Large intestine (tissue), 3 donors: ENCODE data around the gene LRRTM1. TPM values are rescaled to one million over a fixed set of nuclear protein-coding genes. Genes with fewer than 3 reads are reported as not detected.

ENCODE experiments used
- DNase-seq, 2 donors: peaks; one replicate each; pipeline versions ENCODE4 v3.0.0 to v3.0.0-alpha.2; 2013
- H3K27ac ChIP-seq: one replicate; pipeline ENCODE4 v1.5.1; 2013; ENCODE audit warnings: low read length
- H3K27me3 ChIP-seq: 2 replicates; pipeline ENCODE4 v1.6.1; 2013; ENCODE audit warnings: low read length; ENCODE audit not compliant: control insufficient read depth, insufficient read depth
- H3K36me3 ChIP-seq: 2 replicates; pipeline ENCODE4 v1.6.1; 2013; ENCODE audit warnings: low read length; ENCODE audit not compliant: control insufficient read depth, insufficient read depth
- H3K4me1 ChIP-seq: one replicate; pipeline ENCODE4 v1.6.1; 2013; ENCODE audit warnings: low read length; ENCODE audit not compliant: control insufficient read depth, insufficient read depth
- H3K4me3 ChIP-seq: one replicate; pipeline ENCODE4 v1.5.1; 2013; ENCODE audit warnings: low read length
- H3K9me3 ChIP-seq: one replicate; pipeline ENCODE4 v1.6.1; 2013; ENCODE audit warnings: mild to moderate bottlenecking, low read depth, low read length, moderate library complexity; ENCODE audit not compliant: control insufficient read depth
- WGBS: methylation state at CpG from one replicate; pipeline ENCODE4 v1.1.5; 2013; ENCODE audit warnings: low lambda C conversion rate; ENCODE audit not compliant: insufficient coverage; 5-methylcytosine and 5-hydroxymethylcytosine counted together
- polyA plus RNA-seq: library from polyadenylated mRNA; unstranded; fragments of 120-200 nt; gene quantifications from one replicate; pipeline ENCODE4 v1.2.1, GENCODE V29; 2013

Gene LRRTM1
- polyA plus RNA-seq, 1 donor = 3.1 TPM

DNA sequence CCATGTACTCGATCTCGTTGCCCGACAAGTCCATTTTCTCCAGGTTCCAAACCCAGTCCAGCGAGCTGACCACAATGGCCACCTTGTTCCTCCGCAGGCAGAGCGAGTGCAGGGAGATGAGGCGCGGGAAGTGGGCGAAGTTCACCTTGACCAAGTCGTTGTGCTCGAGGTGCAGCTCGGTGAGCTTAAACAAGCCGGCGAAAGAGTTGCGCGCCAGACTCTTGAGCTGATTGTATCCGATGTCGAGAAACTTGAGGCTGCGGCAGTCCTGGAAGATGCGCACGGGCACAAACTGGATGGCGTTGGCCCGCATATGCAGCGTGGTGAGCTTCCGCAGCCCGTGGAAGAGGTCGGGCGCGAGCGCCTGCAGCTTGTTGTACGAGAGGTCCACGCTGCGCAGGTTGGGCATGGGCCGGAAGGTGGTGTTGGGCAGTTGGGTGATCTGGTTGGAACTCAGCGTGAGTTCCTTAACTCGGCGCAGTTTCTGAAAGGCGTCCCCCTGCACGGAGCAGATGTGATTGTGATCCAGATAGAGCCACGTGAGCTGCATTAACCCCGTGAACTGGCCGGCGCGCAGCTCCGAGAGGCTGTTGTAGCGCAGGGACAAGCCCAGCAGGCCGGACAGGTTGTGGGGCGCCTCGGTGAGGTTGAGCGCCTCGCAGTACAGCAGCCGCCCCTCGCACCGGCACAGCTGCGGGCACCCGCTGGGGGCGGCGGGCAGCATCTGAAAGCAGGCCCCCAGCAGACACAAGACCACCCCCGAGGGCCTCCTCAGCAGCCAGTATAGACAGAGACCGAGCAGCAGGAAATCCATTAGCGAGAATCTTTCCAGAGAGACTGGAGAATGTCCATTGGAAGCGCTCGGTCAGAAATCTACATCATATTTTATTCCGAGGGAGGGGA, 1.3 kb downstream of the LRRTM1 start:
- peaks cover 72% of the 10 kb centered on the region for H3K27me3 ChIP-seq
- no peaks in the 10 kb centered on the region for H3K36me3 ChIP-seq
- no peaks in the 10 kb centered on the region for H3K9me3 ChIP-seq
- H3K4me1 ChIP-seq = peaks cover 5% of the 10 kb centered on the region
- peak overlapping the region; percentile 39 for H3K4me3 ChIP-seq
- DNase-seq = peak in 1 of 2 donors; percentile 31
- WGBS = 0% methylated on average over 3 of the region's 64 CpGs
- H3K27ac ChIP-seq = no peak overlapping the region

DNA sequence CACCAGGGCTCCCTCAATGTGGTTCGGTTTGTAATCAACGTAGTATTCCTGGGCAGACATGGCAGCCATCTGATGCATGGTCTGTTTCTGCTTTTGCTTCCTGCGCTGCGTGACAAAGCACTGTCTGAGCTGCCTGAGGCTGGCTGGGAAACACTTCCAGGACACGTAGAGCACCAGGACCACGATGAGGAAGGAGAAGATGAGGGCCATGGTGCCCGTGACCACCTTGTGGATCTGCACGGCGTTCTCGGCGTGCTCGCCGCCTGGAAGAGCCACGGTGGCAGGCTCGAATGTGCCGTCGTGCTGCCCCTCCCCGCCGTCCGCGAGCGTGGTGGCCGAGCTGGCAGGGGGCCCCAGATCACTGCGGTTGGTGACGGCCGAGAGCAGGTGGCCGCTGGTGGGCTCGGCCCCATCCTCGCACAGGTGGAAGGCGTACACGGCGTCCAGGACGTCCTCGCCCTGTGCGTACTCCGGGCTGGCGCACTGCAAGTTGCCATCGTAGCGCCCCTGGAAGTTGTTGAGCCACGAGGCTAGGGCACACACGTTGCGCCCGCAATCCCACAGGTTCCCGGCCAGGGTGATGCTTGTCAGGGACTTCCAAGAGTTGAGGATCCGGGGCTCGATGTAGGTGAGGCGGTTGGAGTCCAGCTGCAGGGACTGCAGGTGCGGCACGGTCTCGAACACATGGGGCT, 2.1 kb downstream of the LRRTM1 start:
- H3K4me3 ChIP-seq = peak overlapping the region; percentile 39
- no CpG with 5 or more reads among the region's 50 CpGs for WGBS
- peaks cover 5% of the 10 kb centered on the region for H3K4me1 ChIP-seq
- peak in 1 of 2 donors; percentile 21 for DNase-seq
- H3K9me3 ChIP-seq = no peaks in the 10 kb centered on the region
- H3K36me3 ChIP-seq = no peaks in the 10 kb centered on the region
- H3K27me3 ChIP-seq = peaks cover 73% of the 10 kb centered on the region
- H3K27ac ChIP-seq = no peak overlapping the region

DNA sequence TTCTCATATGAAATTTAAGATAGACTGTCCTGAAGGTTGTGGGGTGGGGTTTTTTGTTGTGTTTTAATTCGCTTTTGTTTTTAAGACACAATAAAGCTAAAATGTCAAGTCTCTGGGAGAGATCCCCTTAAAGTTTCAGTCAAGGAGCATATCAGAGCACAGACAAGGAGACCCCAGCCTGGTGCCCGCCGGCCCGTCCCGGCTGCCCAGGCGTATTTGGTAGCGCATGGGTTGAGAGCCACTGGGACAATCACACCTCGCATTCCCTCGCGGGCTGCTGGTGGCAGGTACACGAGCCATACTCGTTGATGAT, 2.6 kb downstream of the LRRTM1 start:
- peaks cover 73% of the 10 kb centered on the region for H3K27me3 ChIP-seq
- H3K4me1 ChIP-seq = peaks cover 5% of the 10 kb centered on the region
- no peaks in the 10 kb centered on the region for H3K9me3 ChIP-seq
- WGBS = no CpG with 5 or more reads among the region's 12 CpGs
- DNase-seq = no peak
- H3K4me3 ChIP-seq = peak overlapping the region; percentile 8
- no peaks in the 10 kb centered on the region for H3K36me3 ChIP-seq
- H3K27ac ChIP-seq = no peak overlapping the region

DNA sequence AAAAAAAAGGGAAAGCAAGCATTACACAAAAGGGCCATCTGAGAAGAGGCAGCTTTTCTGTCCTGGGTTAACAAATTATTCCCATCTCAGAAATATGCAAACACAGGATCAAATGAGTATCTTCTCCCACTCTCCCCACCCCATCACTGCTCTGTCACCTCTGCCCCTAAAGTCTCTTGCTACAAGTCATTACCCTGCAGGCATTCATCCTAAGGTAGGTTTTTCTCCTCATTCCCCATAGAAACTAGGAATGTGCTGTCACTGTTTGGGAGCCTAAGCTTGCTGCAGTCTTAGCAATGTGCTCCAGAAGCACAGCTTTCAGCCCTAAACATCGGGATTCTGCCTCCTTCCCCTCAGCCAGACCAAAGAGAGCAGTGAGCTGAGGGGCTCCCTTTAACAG, 3.6 kb downstream of the LRRTM1 start:
- peaks cover 65% of the 10 kb centered on the region for H3K27me3 ChIP-seq
- no peak overlapping the region for H3K27ac ChIP-seq
- H3K36me3 ChIP-seq = no peaks in the 10 kb centered on the region
- H3K9me3 ChIP-seq = no peaks in the 10 kb centered on the region
- H3K4me1 ChIP-seq = peaks cover 5% of the 10 kb centered on the region
- DNase-seq = no peak
- no CpG with 5 or more reads among the region's 1 CpG for WGBS
- no peak overlapping the region for H3K4me3 ChIP-seq

DNA sequence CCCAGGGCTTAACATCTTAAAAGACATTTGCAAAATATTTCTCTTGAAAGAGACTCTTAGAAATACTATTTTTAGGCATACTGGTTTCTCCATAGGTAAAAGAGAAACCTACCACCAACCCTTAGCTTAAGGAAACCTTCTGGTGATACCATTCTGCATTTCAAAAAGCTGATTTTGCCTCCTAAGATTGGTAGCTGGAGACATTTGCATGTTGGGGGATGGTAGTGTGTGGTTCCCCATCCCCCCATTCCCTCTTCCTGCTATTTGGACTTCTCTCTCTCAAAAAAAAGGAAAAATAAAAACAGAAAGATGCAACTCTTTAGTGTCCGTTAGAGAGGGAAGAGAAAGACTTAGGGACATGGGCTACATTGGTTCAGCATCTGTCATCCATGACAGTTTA, 4.2 kb downstream of the LRRTM1 start:
- Histone ChIP-seq H3K27ac (no peak overlapping the region), H3K9me3 (no peaks in the 10 kb centered on the region), H3K4me3 (no peak overlapping the region), H3K27me3 (peaks cover 59% of the 10 kb centered on the region), H3K4me1 (peaks cover 5% of the 10 kb centered on the region), H3K36me3 (no peaks in the 10 kb centered on the region)
- no peak for DNase-seq
- 71% methylated on average over 1 of the region's 1 CpG for WGBS

DNA sequence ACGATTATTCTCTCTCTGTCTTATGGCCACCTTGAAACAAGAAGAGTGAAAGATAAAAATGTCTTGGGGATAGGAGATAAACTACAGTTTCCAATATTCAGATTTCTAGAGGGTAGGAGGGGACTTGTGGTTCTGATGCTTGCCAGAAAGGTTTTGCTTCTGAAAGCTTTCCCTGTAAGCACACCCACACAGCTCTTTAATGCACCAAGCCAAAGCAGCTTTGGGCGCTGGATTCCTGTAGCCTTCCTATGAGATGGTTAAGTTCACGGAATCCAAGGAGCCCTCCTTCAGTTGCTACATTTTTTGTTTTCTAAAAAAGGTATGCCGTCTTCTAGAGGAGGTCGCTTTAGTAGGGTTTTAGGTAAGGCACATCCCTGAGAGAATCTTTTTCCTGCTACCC, 4.9 kb downstream of the LRRTM1 start:
- 90% methylated on average over 2 of the region's 5 CpGs for WGBS
- no peak for DNase-seq

DNA sequence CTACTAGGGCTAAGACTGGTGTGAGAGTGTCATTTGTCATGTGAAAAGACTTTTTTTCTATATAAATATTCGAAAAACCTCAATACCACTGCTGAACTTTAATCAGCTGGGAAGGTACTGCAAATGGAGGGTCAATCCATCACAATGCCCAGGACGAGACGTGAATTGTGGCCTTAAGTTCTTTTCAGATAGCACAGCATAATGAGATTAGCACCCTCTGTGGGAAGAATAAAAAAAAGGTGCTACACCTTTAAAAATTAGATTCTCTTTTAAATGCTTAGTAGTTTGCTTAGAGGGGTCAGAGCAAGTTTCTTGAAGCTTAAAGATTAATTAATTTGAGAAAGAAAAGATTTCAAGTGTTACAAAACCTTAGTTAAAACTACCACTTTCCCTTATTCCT, 5.6 kb downstream of the LRRTM1 start:
- Histone ChIP-seq H3K27me3 (peaks cover 46% of the 10 kb centered on the region), H3K4me3 (no peak overlapping the region), H3K9me3 (no peaks in the 10 kb centered on the region), H3K27ac (no peak overlapping the region), H3K4me1 (peaks cover 5% of the 10 kb centered on the region), H3K36me3 (no peaks in the 10 kb centered on the region)
- WGBS = 20% methylated on average over 1 of the region's 3 CpGs
- no peak for DNase-seq

More for the DNA sequence above, 4.9 kb downstream of the LRRTM1 start:
- Histone ChIP-seq H3K4me3 (no peak overlapping the region), H3K36me3 (no peaks in the 10 kb centered on the region), H3K27me3 (peaks cover 52% of the 10 kb centered on the region), H3K27ac (no peak overlapping the region), H3K4me1 (peaks cover 5% of the 10 kb centered on the region), H3K9me3 (no peaks in the 10 kb centered on the region)

DNA sequence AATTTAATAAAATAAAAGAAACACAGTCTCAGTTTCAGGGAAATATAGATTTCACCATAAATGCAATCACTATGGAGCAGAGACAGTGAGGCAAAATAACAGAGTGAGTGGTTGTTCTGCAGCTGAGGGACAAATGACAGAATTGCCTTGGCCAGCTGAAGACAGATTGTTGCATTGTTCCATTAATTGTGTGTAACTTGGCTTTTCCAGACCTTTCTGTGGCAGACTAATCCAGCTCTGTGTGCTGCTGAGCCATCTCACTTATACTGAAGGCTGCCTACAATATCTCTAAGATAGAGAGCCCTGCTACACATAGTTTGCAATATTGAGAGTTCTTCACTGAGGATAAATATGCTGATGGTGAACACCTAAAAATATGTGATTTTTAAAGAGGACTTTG, 11.5 kb downstream of the LRRTM1 start:
- H3K4me3 ChIP-seq = no peak overlapping the region
- H3K4me1 ChIP-seq = no peaks in the 10 kb centered on the region
- no peaks in the 10 kb centered on the region for H3K27me3 ChIP-seq
- no peaks in the 10 kb centered on the region for H3K9me3 ChIP-seq
- no peak for DNase-seq
- no peak overlapping the region for H3K27ac ChIP-seq
- H3K36me3 ChIP-seq = no peaks in the 10 kb centered on the region

DNA sequence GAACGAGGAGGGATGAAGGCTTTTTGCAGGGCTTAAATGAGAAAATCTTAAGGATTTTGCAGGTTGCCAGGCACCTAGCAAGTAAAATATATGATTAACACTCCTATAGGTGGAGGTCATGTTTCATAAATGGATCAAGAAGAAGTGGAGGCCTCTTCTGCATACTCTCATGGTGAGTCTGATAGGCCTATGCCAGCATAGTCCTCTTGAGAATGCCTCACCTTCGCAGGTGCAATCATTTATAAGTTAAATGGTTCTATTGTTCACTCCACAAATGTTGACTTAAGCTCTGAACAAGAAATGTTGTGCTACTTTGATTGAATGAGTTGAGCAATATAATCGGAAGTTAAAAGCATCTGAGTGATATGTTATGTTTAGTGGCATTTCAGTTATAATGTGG, 12.1 kb downstream of the LRRTM1 start:
- 86% methylated on average over 1 of the region's 3 CpGs for WGBS
- no peaks in the 10 kb centered on the region for H3K4me1 ChIP-seq
- no peak overlapping the region for H3K27ac ChIP-seq
- no peaks in the 10 kb centered on the region for H3K27me3 ChIP-seq
- no peak overlapping the region for H3K4me3 ChIP-seq
- H3K9me3 ChIP-seq = no peaks in the 10 kb centered on the region
- peak in 1 of 2 donors; percentile 16 for DNase-seq
- no peaks in the 10 kb centered on the region for H3K36me3 ChIP-seq

DNA sequence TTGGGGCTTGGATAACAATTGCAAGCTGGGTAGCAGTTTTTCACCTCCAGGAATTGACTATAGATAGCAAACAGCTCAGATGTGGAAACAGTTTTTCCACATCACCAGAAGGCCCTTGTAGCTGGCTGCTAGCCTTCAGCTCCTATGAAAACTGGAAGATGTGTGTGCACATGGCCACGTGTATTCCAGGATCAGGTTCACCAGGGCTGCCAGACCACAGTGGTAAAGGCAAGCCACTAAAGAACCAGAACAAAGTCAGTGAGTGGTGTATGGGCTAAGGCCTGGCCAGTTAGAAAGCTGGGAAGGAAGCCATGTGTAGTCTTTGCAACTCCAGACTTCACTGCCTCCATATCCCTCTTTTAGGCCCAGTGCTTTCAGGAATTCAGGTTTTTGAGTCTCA, 12.9 kb downstream of the LRRTM1 start:
- no peaks in the 10 kb centered on the region for H3K4me1 ChIP-seq
- no CpG with 5 or more reads among the region's 1 CpG for WGBS

More for the DNA sequence above, 12.9 kb downstream of the LRRTM1 start:
- Histone ChIP-seq H3K27me3 (no peaks in the 10 kb centered on the region), H3K9me3 (no peaks in the 10 kb centered on the region), H3K4me3 (no peak overlapping the region), H3K36me3 (no peaks in the 10 kb centered on the region), H3K27ac (no peak overlapping the region)
- DNase-seq = no peak
